Pancreas (tissue), 10 donors: ENCODE results near the gene RPL10A. TPM values are rescaled to one million over a fixed set of nuclear protein-coding genes. Genes with fewer than 3 reads are reported as not detected.

ENCODE experiments used
- ATAC-seq, 4 donors: fragments of 200-7000 bp; cut with Tn5 transposase; one replicate each; pipeline versions ENCODE4 v1.8.0 to v1.9.1; 2020; ENCODE audit warnings: mild to moderate bottlenecking in 4 of 4, moderate library complexity in 4 of 4
- DNase-seq, 6 donors: peaks; one replicate each; pipeline ENCODE4 v3.0.0-alpha.2; 2020
- FAIRE-seq: peaks from 2 replicates; lab custom pipeline; 2012; peaks lifted over from hg19 to GRCh38; lab: Jason Lieb, UNC
- H3K27ac ChIP-seq, 4 donors: fragments of 200-600 bp; sonication (generic); 1 replicate in 3 of 4; 2 replicates in 1 of 4; pipeline versions ENCODE4 v1.5.0 to v1.8.0; 2020
- H3K27me3 ChIP-seq, 4 donors: fragments of 200-600 bp; one replicate each; pipeline ENCODE4 v1.8.0; 2021
- H3K36me3 ChIP-seq, 3 donors: fragments of 200-600 bp; sonication (generic) in 1 of 3; one replicate each; pipeline versions ENCODE4 v1.5.0 to v1.8.0; 2020 to 2021
- H3K4me1 ChIP-seq, 3 donors: fragments of 200-600 bp; one replicate each; pipeline ENCODE4 v1.8.0; 2021
- H3K4me3 ChIP-seq, 4 donors: fragments of 200-600 bp; sonication (generic) in 2 of 4; one replicate each; pipeline versions ENCODE4 v1.5.0 to v1.8.0; 2020 to 2021
- H3K9me3 ChIP-seq, 4 donors: fragments of 200-600 bp; one replicate each; pipeline ENCODE4 v1.8.0; 2021
- CTCF ChIP-seq, 4 donors: fragments of 200-600 bp; sonication (generic) in 3 of 4; IDR thresholded peaks; one replicate each; pipeline versions ENCODE4 v1.5.0 to v1.8.0; 2021; ENCODE audit warnings: antibody characterized with exemption in 4 of 4
- WGBS, 2 donors: extraction: QIAGEN DNeasy Blood & Tissue Kit; methylation state at CpG; one replicate each; pipeline ENCODE4 v1.1.7; 2013; 5-methylcytosine and 5-hydroxymethylcytosine counted together
- intact Hi-C, 3 donors: fragments of 100-400 bp; cut with DNase I; formaldehyde crosslinking; loops; one replicate each; pipeline versions ENCODE4 v1.11.1 to v1.14.2; 2022
- polyA plus RNA-seq, 2 donors: library from polyadenylated mRNA; stranded (reverse); fragments of 200-250 nt; gene quantifications; one replicate each; pipeline ENCODE4 v1.2.3, GENCODE V29; 2013
- total RNA-seq, 6 donors: library from RNA; stranded (reverse); fragmentation: NEBNext Ultra II Directional in 4 of 6; extraction: Animal tissue kit (Norgen Biotek cat#: 25700) in 4 of 6; gene quantifications; one replicate each; pipeline versions ENCODE4 v1.2.1 to v1.2.4, GENCODE V29; 2021 to 2023
- donor health status: healthy with polysubstance abuse.
- donor health status: DM: no; HTN: no; CAD: no; lungs with moderate emphysema.
- donor health status: DM: no; HTN: no; CAD: no.
- donor health status: control.
- donor health status: control.
- donor health status: Bipolar disorder and iron deficiency.
- donor health status: DM: yes; HTN: yes; CAD: no.
- donor health status: DM: no; HTN: no; CAD: no.
- donor health status: DM: no; HTN: no; CAD: no.
- donor health status: DM: yes; HTN: yes; CAD: no.

Gene RPL10A
- total and polyA plus RNA-seq, 8 donors: 429 to 1,265 (median 898) TPM

DNA sequence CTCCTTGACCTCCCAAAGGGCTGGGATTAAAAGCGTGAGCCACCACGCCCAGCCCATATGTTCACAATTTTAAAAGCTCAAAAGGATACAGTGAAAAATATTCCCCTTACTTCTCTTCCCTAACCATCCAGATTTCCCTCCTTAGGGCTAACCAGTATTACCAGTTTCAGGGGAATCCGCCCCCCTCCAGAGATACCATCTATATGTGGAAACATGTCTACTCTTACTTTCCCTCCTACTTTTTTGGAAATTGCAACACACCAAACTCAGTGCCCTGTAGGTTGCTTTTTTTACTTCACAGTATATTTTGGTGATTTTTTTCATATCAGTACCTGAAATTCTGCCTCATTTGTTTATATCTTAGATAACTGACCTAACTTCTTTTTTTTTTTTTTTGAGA, 6.9 kb upstream of the RPL10A start:
- Histone ChIP-seq H3K27ac (no peak overlapping the region), H3K27me3 (no peaks in the 10 kb centered on the region), H3K4me1 (no peaks in the 10 kb centered on the region), H3K36me3 (no peaks in the 10 kb centered on the region), H3K9me3 (no peaks in the 10 kb centered on the region), H3K4me3 (no peak overlapping the region)
- DNase-seq (no peak), FAIRE-seq (no peak), ATAC-seq (no peak)
- 93 to 97% methylated on average over 3 of the region's 3 CpGs for WGBS, 2 donors
- TF ChIP-seq CTCF (IDR thresholded peaks at IDR 0.05): no peak
- intact Hi-C loops: no loop called here

DNA sequence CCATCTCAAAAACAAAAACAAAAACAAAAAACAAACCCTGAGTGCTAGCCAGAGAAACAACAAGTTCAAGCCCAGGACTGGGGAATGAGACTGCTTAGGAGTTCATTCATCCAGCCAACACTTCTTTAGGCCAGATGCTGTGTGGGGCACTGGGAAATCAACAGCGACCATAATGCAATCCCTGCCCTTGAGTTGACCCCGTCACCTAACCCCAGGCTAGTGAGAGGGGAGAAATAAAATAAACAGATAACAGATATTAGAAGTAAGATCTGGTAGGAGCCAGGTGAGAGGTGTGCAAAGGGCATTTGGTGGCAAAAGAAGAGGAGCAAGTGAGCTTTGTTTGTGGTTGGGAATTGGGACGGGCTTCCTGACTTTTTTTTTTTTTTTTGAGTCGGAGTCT, 4.9 kb upstream of the RPL10A start:
- ATAC-seq (no peak), DNase-seq (no peak), FAIRE-seq (no peak)
- intact Hi-C loops: no loop called here
- no peaks in the 10 kb centered on the region for H3K36me3 ChIP-seq
- 82 to 86% methylated on average over 4 of the region's 4 CpGs for WGBS, 2 donors
- H3K9me3 ChIP-seq: no peaks in the 10 kb centered on the region
- H3K4me3 ChIP-seq: no peak overlapping the region
- no peaks in the 10 kb centered on the region for H3K27me3 ChIP-seq
- TF ChIP-seq CTCF (IDR thresholded peaks at IDR 0.05): no peak
- no peaks in the 10 kb centered on the region for H3K4me1 ChIP-seq
- H3K27ac ChIP-seq: no peak overlapping the region

GRCh38 chr6:35465646-35466045, 2.6 kb upstream of the RPL10A start:
- no peaks in the 10 kb centered on the region for H3K27me3 ChIP-seq
- TF ChIP-seq CTCF (IDR thresholded peaks at IDR 0.05): no peak
- no peak for FAIRE-seq
- peaks cover 0 to 8% (median 0%) of the 10 kb centered on the region in 3 donors for H3K36me3 ChIP-seq
- no peaks in the 10 kb centered on the region for H3K9me3 ChIP-seq
- H3K27ac ChIP-seq: no peak overlapping the region
- peaks cover 0 to 9% (median 0%) of the 10 kb centered on the region in 3 donors for H3K4me1 ChIP-seq
- ATAC-seq: no peak
- DNase-seq: no peak
- no peak overlapping the region for H3K4me3 ChIP-seq
- intact Hi-C loops: no loop called here
- 90 to 100% methylated on average over 1 of the region's 1 CpG for WGBS, 2 donors

- H3K27ac ChIP-seq: peak overlapping the region; percentile 66 to 92 (median 78)
- peak; percentile 5 to 40 (median 26) for ATAC-seq
- H3K4me1 ChIP-seq: peaks cover 0 to 15% (median 0%) of the 10 kb centered on the region in 3 donors
- H3K36me3 ChIP-seq: peaks cover 0 to 18% (median 0%) of the 10 kb centered on the region in 3 donors
- intact Hi-C loops: no loop called here
- peak in 3 of 6 donors; percentile 41 to 87 (median 64) for DNase-seq
- H3K9me3 ChIP-seq: no peaks in the 10 kb centered on the region
- WGBS, 2 donors: 4 to 7% methylated on average over 37 of the region's 37 CpGs
- no peak for FAIRE-seq
- no peak for TF ChIP-seq CTCF (IDR thresholded peaks at IDR 0.05)
- peak overlapping the region; percentile 61 to 90 (median 86) for H3K4me3 ChIP-seq
- no peaks in the 10 kb centered on the region for H3K27me3 ChIP-seq
Observed at GRCh38 chr6:35468980-35469750, 964 bp downstream of the RPL10A start.
